ENCODE data around the gene VPS41.

The VPS41 gene

GRCh38 chr7:38753347-38753746 lies 155.6 kb downstream of the VPS41 start:
- no peak for TF ChIP-seq CTCF (IDR thresholded peaks at IDR 0.05; ENCODE audit: low read depth, low read length, missing control alignments)
- no peak overlapping the region for H3K4me3 ChIP-seq (replicated peaks; ENCODE audit: low read depth, low read length)
- DNase-seq (ENCODE audit: extremely low read depth, low read depth): no peak

GRCh38 chr7:38751416-38751815 lies 157.6 kb downstream of the VPS41 start:
- no peak for DNase-seq (ENCODE audit: extremely low read depth, low read depth)
- TF ChIP-seq CTCF (IDR thresholded peaks at IDR 0.05; ENCODE audit: low read depth, low read length, missing control alignments): no peak

GRCh38 chr7:38748056-38748610 lies 160.9 kb downstream of the VPS41 start:
- no peak overlapping the region for H3K4me3 ChIP-seq (replicated peaks; ENCODE audit: low read depth, low read length)
- DNase-seq (ENCODE audit: extremely low read depth, low read depth): no peak
- TF ChIP-seq CTCF (IDR thresholded peaks at IDR 0.05; ENCODE audit: low read depth, low read length, missing control alignments): peak; percentile 14

More at GRCh38 chr7:38751416-38751815, 157.6 kb downstream of the VPS41 start:
- H3K4me3 ChIP-seq (replicated peaks; ENCODE audit: low read depth, low read length): no peak overlapping the region

GRCh38 chr7:38746438-38746837 lies 162.6 kb downstream of the VPS41 start:
- no peak for TF ChIP-seq CTCF (IDR thresholded peaks at IDR 0.05; ENCODE audit: low read depth, low read length, missing control alignments)
- no peak overlapping the region for H3K4me3 ChIP-seq (replicated peaks; ENCODE audit: low read depth, low read length)
- no peak for DNase-seq (ENCODE audit: extremely low read depth, low read depth)

GRCh38 chr7:38744746-38745145 lies 164.2 kb downstream of the VPS41 start:
- TF ChIP-seq CTCF (IDR thresholded peaks at IDR 0.05; ENCODE audit: low read depth, low read length, missing control alignments): no peak
- no peak overlapping the region for H3K4me3 ChIP-seq (replicated peaks; ENCODE audit: low read depth, low read length)
- DNase-seq (ENCODE audit: extremely low read depth, low read depth): no peak

- no peak for TF ChIP-seq CTCF (IDR thresholded peaks at IDR 0.05; ENCODE audit: low read depth, low read length, missing control alignments)
- H3K4me3 ChIP-seq (replicated peaks; ENCODE audit: low read depth, low read length): no peak overlapping the region
- no peak for DNase-seq (ENCODE audit: extremely low read depth, low read depth)
Observed at GRCh38 chr7:38743899-38744298, 165.1 kb downstream of the VPS41 start.

- H3K4me3 ChIP-seq (replicated peaks; ENCODE audit: low read depth, low read length): no peak overlapping the region
- DNase-seq (ENCODE audit: extremely low read depth, low read depth): no peak
- TF ChIP-seq CTCF (IDR thresholded peaks at IDR 0.05; ENCODE audit: low read depth, low read length, missing control alignments): no peak
Observed at GRCh38 chr7:38740041-38740440, 168.9 kb downstream of the VPS41 start.

All from HFF-Myc (cell line).